ENCODE data around the gene GMPR. TPM values are rescaled to one million over a fixed set of nuclear protein-coding genes. Genes with fewer than 3 reads are reported as not detected.

The GMPR gene
- total RNA-seq, 1 experiment from 2014 or later = 109 TPM

GRCh38 chr6:16326971-16327776 is 88.8 kb downstream of the GMPR start:
- DNase-seq (ENCODE audit: low read depth, low spot score) = no peak
- in situ Hi-C loops (cut with HindIII; ENCODE audit: low pct_unique_long_range_greater_than_20kb, low sequenced_read_pairs) = no loop called here

GRCh38 chr6:16327777-16328325 is 89.5 kb downstream of the GMPR start:
- no peak for DNase-seq (ENCODE audit: low read depth, low spot score)
- in situ Hi-C loops (cut with HindIII; ENCODE audit: low pct_unique_long_range_greater_than_20kb, low sequenced_read_pairs) = no loop called here

- no peak for DNase-seq (ENCODE audit: low read depth, low spot score)
- in situ Hi-C loops (cut with HindIII; ENCODE audit: low pct_unique_long_range_greater_than_20kb, low sequenced_read_pairs) = no loop called here
Observed at GRCh38 chr6:16329233-16329632, 90.8 kb downstream of the GMPR start.

GRCh38 chr6:16331384-16332174 is 93.2 kb downstream of the GMPR start:
- in situ Hi-C loops (cut with HindIII; ENCODE audit: low pct_unique_long_range_greater_than_20kb, low sequenced_read_pairs) = no loop called here

GRCh38 chr6:16332175-16332542 is 93.8 kb downstream of the GMPR start:
- peak; percentile 92 for DNase-seq (ENCODE audit: low read depth, low spot score)
- in situ Hi-C loops (cut with HindIII; ENCODE audit: low pct_unique_long_range_greater_than_20kb, low sequenced_read_pairs) = no loop called here

More at GRCh38 chr6:16331384-16332174, 93.2 kb downstream of the GMPR start:
- peak; percentile 92 for DNase-seq (ENCODE audit: low read depth, low spot score)

- in situ Hi-C loops (cut with HindIII; ENCODE audit: low pct_unique_long_range_greater_than_20kb, low sequenced_read_pairs) = no loop called here
- DNase-seq (ENCODE audit: low read depth, low spot score) = no peak
Observed at GRCh38 chr6:16333580-16333979, 95.2 kb downstream of the GMPR start.

- in situ Hi-C loops (cut with HindIII; ENCODE audit: low pct_unique_long_range_greater_than_20kb, low sequenced_read_pairs) = no loop called here
- peak; percentile 82 for DNase-seq (ENCODE audit: low read depth, low spot score)
Observed at GRCh38 chr6:16334671-16335070, 96.3 kb downstream of the GMPR start.

- in situ Hi-C loops (cut with HindIII; ENCODE audit: low pct_unique_long_range_greater_than_20kb, low sequenced_read_pairs) = no loop called here
- DNase-seq (ENCODE audit: low read depth, low spot score) = no peak
Observed at GRCh38 chr6:16335176-16335575, 96.8 kb downstream of the GMPR start.

- DNase-seq (ENCODE audit: low read depth, low spot score) = no peak
- in situ Hi-C loops (cut with HindIII; ENCODE audit: low pct_unique_long_range_greater_than_20kb, low sequenced_read_pairs) = no loop called here
Observed at GRCh38 chr6:16336056-16336818, 97.8 kb downstream of the GMPR start.

- in situ Hi-C loops (cut with HindIII; ENCODE audit: low pct_unique_long_range_greater_than_20kb, low sequenced_read_pairs) = no loop called here
- no peak for DNase-seq (ENCODE audit: low read depth, low spot score)
Observed at GRCh38 chr6:16336911-16337294, 98.5 kb downstream of the GMPR start.

GRCh38 chr6:16337295-16337975 is 99.0 kb downstream of the GMPR start:
- in situ Hi-C loops (cut with HindIII; ENCODE audit: low pct_unique_long_range_greater_than_20kb, low sequenced_read_pairs) = no loop called here
- no peak for DNase-seq (ENCODE audit: low read depth, low spot score)

- in situ Hi-C loops (cut with HindIII; ENCODE audit: low pct_unique_long_range_greater_than_20kb, low sequenced_read_pairs) = no loop called here
- peak; percentile 95 for DNase-seq (ENCODE audit: low read depth, low spot score)
Observed at GRCh38 chr6:16338577-16339264, 100.3 kb downstream of the GMPR start.

- DNase-seq (ENCODE audit: low read depth, low spot score) = no peak
- in situ Hi-C loops (cut with HindIII; ENCODE audit: low pct_unique_long_range_greater_than_20kb, low sequenced_read_pairs) = no loop called here
Observed at GRCh38 chr6:16339265-16339587, 100.8 kb downstream of the GMPR start.

- in situ Hi-C loops (cut with HindIII; ENCODE audit: low pct_unique_long_range_greater_than_20kb, low sequenced_read_pairs) = no loop called here
- DNase-seq (ENCODE audit: low read depth, low spot score) = no peak
Observed at GRCh38 chr6:16343593-16343992, 105.2 kb downstream of the GMPR start.

GRCh38 chr6:16344756-16345155 is 106.4 kb downstream of the GMPR start:
- DNase-seq (ENCODE audit: low read depth, low spot score) = no peak
- in situ Hi-C loops (cut with HindIII; ENCODE audit: low pct_unique_long_range_greater_than_20kb, low sequenced_read_pairs) = no loop called here

Measured in SK-MEL-5 (cell line).